GM19240 (cell line): ENCODE results near the gene TERT.

Source experiments
- DNase-seq: peaks from one replicate; pipeline ENCODE4 v3.0.0; 2011; ENCODE audit warnings: low spot score; ENCODE audit not compliant: insufficient read length

Gene TERT

DNA sequence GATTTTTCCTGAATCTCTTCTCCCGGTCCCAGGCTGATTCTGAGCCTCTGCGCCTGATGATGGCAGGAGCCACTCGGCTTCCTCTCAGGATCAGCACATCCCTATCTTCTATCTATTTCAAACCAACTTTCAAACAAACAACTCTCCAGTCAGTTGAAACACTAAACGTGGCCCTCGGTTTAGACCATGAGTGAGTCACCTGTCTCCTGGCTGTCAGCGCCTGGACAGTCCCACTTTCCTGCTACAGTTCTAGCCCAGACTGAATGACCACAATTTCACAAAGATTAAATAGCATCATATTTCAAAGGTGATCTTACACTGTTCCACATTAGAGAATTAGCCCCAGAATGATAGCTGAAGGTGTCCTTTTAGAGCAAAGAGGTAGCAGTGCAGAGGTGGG, 87.3 kb downstream of the TERT start:
- no peak for DNase-seq

DNA sequence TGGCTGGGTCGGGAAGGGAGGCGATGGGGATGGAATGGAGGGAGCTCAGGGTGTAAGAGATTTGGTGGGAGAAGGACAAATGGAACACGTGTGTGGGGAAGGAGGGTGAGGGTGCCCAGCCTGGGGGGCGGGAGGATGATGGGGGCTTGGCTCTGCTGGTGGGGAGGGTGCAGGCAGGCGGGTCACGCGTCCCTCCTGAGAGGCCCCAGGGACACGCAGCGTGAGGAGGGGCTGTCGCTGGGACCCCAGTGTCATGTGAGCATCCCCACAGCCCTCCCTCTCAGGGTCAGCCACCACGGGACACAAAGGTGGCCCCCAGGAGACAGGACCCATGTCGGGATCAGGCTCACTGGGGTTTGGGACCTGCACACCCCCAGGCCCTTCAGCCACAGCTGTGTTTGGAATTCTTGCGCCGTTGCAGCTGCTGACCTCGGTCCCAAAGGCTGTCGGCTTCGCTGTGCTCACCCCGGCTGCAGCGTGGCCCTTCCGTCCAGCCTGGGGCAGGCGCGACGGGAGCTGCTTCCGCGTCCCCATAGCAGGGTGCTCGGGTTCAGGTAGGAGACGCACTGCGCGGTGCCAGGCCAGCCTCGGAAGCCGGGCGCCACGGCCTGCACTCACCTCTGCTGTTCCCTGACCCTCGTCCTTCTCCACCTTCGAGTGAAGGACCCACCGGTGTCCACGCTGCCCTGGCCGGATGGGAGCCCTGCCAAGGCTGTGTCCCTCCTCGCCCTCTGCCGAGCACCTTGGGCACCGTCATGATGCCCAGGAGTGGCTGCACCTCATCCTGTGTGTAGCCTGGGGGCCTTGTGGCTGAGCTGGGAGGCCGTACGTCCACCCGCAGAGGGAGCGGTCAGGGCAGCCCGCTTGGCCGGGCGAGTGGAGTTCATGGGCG, 88.1 kb downstream of the TERT start:
- DNase-seq = no peak

DNA sequence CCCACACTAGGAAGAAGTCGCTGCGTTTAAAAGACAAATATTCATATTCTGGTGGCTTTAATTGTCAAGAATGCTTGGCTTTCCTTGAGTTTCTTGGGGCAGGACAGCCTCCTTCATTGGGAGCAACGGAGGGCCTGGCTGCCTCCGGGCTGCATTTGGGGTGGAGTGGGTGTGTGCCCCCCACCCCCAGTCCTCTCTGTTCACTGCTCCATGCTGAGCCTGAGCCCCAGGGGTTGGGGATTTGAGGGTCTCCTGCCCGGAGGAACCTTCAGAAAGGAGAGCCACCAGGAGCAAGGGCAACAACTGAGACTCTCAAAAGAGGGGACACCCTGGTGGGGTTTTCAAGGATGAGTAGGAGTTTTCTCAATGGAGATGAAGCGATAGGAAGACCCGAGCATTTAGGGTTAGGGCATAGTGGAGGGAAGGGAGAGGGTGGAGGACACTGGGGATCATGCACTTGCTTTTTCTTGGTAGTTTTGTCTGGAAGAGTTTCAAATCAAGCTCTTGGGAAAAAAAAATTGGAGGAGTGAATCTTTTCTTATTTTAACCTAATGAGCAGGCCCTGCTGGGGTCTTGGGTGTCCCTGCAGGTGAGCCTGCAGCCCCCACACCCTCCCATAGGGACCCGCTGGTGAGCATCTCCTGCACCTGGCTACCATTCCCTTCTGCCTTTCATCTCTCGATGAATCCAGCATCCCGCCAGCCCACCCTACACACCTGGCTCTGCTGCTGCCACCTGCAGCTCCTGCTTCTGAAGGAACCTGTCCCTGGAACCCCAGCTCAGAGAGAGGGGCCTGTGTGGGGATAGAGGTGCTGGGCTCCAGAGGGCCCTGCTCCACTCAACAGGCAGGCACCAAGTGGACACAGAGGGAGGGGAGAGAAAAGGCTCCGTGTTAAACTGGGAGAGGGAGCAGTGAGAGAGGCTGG, 89.3 kb downstream of the TERT start:
- DNase-seq = no peak

DNA sequence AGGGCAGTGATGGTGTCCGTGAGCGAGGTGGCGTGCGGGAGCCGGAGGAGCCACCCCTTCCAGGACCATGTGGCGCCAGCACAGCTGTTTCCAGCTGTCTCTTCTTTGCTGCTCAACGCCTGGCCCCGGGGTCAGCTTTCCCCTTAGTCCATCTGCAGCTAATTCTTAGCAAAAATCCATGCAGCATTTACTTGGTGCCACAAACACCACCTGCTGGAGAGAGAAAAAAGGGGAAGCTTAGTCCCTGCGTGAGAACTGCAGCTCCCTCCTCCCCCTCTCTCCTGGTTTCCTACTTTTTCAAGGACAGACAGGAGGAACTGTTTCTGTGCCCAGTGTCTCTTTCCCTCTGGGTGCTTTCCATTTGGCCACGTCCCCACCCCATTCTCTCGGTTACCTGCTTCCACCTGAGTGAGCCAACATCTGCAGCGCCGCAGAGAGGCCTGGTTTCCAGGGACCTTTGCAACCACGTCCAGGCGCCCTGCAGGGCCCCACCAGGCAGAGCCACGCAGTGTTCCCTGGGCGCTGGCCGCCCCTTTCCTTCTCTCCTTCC, 90.1 kb downstream of the TERT start:
- no peak for DNase-seq

DNA sequence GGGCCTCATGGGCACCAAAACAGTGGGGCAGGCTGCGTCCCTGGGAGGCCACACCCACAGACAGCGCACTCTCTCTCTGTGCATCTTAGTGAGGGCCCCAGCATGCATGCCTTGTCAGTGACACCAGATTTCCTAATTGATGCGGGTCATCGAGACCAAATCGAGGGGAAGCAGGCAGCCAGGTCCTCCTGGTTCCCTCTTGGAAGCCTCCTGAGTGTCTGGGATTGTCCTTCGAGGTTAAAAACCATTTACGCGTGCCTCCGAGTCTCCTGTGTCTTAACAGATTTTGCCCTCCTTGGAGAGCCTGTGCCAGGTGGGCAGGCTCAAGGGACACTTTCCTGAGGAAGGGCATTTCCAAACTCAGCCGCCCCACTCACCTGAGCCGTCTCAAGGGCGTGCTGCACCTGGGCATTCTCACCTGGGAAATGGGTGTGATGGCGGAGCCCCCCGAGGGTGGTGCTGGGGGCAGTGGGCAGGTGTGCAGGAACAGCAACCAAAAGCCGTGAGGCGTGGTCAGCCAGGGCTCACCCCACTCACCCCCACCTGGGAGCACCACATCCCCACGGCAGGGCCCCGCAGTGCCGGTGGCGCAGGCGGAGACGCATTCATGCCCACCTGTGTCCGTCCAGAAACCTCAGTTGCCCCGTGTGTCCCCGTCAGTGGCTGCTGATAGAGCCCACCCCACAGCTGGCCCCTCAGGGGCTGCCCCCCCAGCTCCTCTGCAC, 90.7 kb downstream of the TERT start:
- DNase-seq = no peak

DNA sequence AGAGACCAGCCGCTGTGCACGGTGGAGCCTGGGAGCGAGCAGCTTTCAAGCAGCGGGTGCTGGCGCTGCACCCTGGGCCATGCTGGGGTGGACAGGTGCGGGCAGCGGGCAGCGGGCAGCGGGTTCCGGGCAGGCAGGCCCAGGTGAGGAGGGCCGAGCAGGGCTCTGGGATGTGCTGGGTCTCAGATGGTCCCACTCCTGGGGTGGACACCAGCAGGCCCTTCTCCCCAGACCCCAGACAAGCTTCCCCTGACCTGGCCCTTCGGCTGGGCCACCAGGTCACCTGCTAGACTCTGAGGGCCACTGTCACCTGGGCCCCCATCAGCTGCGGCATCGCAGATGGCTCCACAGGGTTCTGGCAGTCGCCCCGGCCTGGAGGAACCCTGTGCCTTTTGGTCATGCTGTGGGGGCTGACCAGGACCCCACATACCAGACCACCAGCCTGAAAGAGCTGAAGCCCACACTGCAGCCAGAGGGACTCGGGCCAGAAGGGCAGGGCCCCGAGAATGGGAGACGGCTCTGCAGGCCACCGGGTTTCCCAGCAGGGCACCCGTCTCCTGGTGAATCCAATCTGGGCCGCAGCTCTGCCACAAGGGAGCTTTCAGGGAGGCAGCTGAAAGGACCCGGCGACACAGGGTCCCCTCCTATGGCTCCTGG, 91.4 kb downstream of the TERT start:
- DNase-seq = no peak
